ENCODE measurements around the gene VANGL1.

Gene VANGL1

GRCh38 chr1:115692224-115692623 is 50.5 kb downstream of the VANGL1 start:
- TF ChIP-seq, protein P1, sequence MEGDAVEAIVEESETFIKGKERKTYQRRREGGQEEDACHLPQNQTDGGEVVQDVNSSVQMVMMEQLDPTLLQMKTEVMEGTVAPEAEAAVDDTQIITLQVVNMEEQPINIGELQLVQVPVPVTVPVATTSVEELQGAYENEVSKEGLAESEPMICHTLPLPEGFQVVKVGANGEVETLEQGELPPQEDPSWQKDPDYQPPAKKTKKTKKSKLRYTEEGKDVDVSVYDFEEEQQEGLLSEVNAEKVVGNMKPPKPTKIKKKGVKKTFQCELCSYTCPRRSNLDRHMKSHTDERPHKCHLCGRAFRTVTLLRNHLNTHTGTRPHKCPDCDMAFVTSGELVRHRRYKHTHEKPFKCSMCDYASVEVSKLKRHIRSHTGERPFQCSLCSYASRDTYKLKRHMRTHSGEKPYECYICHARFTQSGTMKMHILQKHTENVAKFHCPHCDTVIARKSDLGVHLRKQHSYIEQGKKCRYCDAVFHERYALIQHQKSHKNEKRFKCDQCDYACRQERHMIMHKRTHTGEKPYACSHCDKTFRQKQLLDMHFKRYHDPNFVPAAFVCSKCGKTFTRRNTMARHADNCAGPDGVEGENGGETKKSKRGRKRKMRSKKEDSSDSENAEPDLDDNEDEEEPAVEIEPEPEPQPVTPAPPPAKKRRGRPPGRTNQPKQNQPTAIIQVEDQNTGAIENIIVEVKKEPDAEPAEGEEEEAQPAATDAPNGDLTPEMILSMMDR (IDR thresholded peaks at IDR 0.05): no peak
- Histone ChIP-seq H3K27me3 (no peaks in the 10 kb centered on the region), H3K4me3 (no peak overlapping the region), H3K36me3 (peaks cover 21 to 44% (median 23%) of the 10 kb centered on the region in 3 donors), H3K4me1 (no peaks in the 10 kb centered on the region), H3K27ac (no peak overlapping the region), H3K9me3 (no peaks in the 10 kb centered on the region)
- no peak for DNase-seq
- intact Hi-C loops (cut with DNase I; ENCODE audit: low total_unique reads): no loop called here

DNA sequence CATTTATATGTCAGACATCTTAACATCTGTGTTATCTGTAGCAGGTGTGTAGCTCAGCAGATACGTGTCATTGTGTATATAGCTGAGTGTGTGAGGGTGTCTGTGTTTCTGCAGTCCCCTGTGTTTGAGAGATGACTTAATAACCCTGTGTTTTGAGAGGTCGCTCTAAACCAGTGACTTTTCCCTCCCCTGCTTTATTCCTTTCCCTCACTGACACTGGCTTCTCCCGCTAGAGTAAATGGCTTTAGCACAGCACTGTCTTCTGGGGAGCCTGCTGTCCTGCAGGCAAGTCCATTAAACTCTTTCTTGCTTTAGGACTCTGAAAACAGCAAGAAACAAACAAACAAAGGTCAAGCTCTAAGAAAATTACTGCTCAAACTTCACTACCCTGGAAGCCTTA is 53.0 kb downstream of the VANGL1 start:
- Histone ChIP-seq H3K4me1 (no peaks in the 10 kb centered on the region), H3K9me3 (no peaks in the 10 kb centered on the region), H3K36me3 (peaks cover 19 to 29% (median 29%) of the 10 kb centered on the region in 3 donors), H3K27me3 (no peaks in the 10 kb centered on the region), H3K27ac (no peak overlapping the region), H3K4me3 (no peak overlapping the region)
- DNase-seq: no peak
- intact Hi-C loops (cut with DNase I; ENCODE audit: low total_unique reads): no loop called here
- TF ChIP-seq, protein P1 (IDR thresholded peaks at IDR 0.05): no peak

DNA sequence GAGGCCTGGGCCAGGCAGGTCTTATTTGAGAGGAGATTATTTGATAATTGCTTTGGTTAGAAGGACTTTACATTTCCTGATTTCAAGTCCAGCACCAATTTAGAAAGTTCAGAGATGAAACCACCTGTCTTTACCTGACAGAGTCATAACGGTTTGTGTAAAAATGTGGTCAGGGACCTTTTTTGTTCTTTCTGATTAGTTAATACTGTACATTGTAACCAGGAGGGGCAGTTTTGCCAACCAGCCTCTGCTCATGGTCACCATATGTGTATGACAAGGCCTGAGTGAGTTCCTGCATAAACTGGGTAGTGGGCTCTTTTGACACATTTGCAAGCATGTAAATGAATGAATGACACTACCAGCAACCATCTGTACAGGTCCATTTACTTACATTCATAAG is 55.8 kb downstream of the VANGL1 start:
- no peak overlapping the region for H3K27ac ChIP-seq
- intact Hi-C loops (cut with DNase I; ENCODE audit: low total_unique reads): no loop called here
- no peaks in the 10 kb centered on the region for H3K9me3 ChIP-seq
- no peaks in the 10 kb centered on the region for H3K4me1 ChIP-seq
- no peak overlapping the region for H3K4me3 ChIP-seq
- no peaks in the 10 kb centered on the region for H3K27me3 ChIP-seq
- peaks cover 15 to 26% (median 22%) of the 10 kb centered on the region in 3 donors for H3K36me3 ChIP-seq
- TF ChIP-seq, protein P1 (IDR thresholded peaks at IDR 0.05): no peak
- DNase-seq: no peak

- Histone ChIP-seq H3K4me3 (no peak overlapping the region), H3K9me3 (no peaks in the 10 kb centered on the region), H3K4me1 (no peaks in the 10 kb centered on the region), H3K27ac (no peak overlapping the region), H3K27me3 (no peaks in the 10 kb centered on the region), H3K36me3 (peaks cover 26 to 49% (median 40%) of the 10 kb centered on the region in 3 donors)
- TF ChIP-seq, protein P1 (IDR thresholded peaks at IDR 0.05): no peak
- DNase-seq: no peak
- intact Hi-C loops (cut with DNase I; ENCODE audit: low total_unique reads): loop anchor here (5.0 kb wide), 1 partner anchor 979 kb away; no protein-coding TSS in a partner anchor
These were observed 59.3 kb downstream of the VANGL1 start for GRCh38 chr1:115701090-115701489.

DNA sequence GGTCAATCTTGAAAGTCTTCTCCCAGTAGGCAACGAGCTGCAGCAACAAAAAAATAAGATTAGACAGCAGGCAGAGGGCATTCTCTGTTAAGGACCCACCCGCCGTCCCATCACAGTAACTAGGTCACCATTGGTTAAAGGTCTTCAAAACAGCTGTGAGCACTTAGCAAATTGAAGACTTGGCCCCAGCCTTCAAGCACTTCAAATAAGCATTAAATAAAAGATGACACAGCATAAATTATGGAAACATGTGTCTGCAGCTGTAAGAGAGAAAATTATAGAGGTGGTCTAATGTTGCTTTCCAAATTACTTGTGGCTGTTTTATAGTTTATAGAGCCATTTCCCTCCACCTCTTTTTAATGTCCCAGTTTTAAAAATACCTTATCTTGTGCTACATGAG is 61.2 kb downstream of the VANGL1 start:
- TF ChIP-seq, protein P1 (IDR thresholded peaks at IDR 0.05): no peak
- no peak overlapping the region for H3K27ac ChIP-seq
- H3K27me3 ChIP-seq: no peaks in the 10 kb centered on the region
- peaks cover 0 to 6% (median 2%) of the 10 kb centered on the region in 4 donors for H3K4me1 ChIP-seq
- no peak for DNase-seq
- intact Hi-C loops (cut with DNase I; ENCODE audit: low total_unique reads): loop anchor here (5.0 kb wide), 1 partner anchor 981 kb away; no protein-coding TSS in a partner anchor
- H3K36me3 ChIP-seq: peaks cover 26 to 49% (median 40%) of the 10 kb centered on the region in 3 donors
- no peaks in the 10 kb centered on the region for H3K9me3 ChIP-seq
- H3K4me3 ChIP-seq: no peak overlapping the region
